SU-DHL-6 (cell line): ENCODE measurements around the gene PITPNM3.

Source experiments
- H2AFZ ChIP-seq: fragments of 200-600 bp; sonication (generic); 2 replicates; pipeline ENCODE4 v1.6.1; 2014; ENCODE audit warnings: low read depth, mild to moderate bottlenecking, moderate library complexity, mixed read lengths, antibody characterized with exemption, low read length; ENCODE audit not compliant: severe bottlenecking
- H3F3A ChIP-seq: fragments of 200-600 bp; shearing (Covaris generic); 2 replicates; pipeline ENCODE4 v1.6.0; 2016; ENCODE audit warnings: antibody characterized with exemption, mild to moderate bottlenecking; ENCODE audit not compliant: insufficient read depth
- H3K27ac ChIP-seq: fragments of 200-600 bp; sonication (generic); 2 replicates; pipeline ENCODE4 v1.5.1; 2016; ENCODE audit warnings: low read depth, mild to moderate bottlenecking, low read length, moderate library complexity, mixed read lengths
- H3K27me3 ChIP-seq: fragments of 200-600 bp; sonication (generic), shearing (Covaris generic); 2 replicates; pipeline ENCODE4 v1.6.0; 2014; ENCODE audit warnings: mild to moderate bottlenecking, low read length
- H3K36me3 ChIP-seq: fragments of 200-600 bp; sonication (generic); 2 replicates; pipeline ENCODE4 v1.6.1; 2014; ENCODE audit warnings: mild to moderate bottlenecking, low read length, mixed read lengths
- H3K4me2 ChIP-seq: fragments of 300-600, 200-600 bp; shearing (Covaris generic), sonication (generic); 2 replicates; pipeline ENCODE4 v1.6.0; 2014; ENCODE audit warnings: low read length, low read depth, mild to moderate bottlenecking; ENCODE audit not compliant: poor library complexity, severe bottlenecking
- H3K4me3 ChIP-seq: fragments of 200-600 bp; sonication (generic); 2 replicates; pipeline ENCODE4 v1.5.1; 2014; ENCODE audit warnings: antibody characterized with exemption, low read length, mild to moderate bottlenecking, mixed read lengths; ENCODE audit not compliant: insufficient read depth, poor library complexity, severe bottlenecking
- H3K79me2 ChIP-seq: fragments of 200-600 bp; sonication (generic); 2 replicates; pipeline ENCODE4 v1.6.1; 2014; ENCODE audit warnings: mild to moderate bottlenecking, low read length, moderate library complexity; ENCODE audit not compliant: insufficient read depth
- H3K9ac ChIP-seq: fragments of 200-600 bp; sonication (generic); 2 replicates; pipeline ENCODE4 v1.7.0; 2014; ENCODE audit warnings: mild to moderate bottlenecking, low read length
- H3K9me2 ChIP-seq: fragments of 200-600 bp; sonication (generic); replicated peaks from 2 replicates; pipeline ENCODE4 v1.6.1; 2014; ENCODE audit warnings: low read length; ENCODE audit not compliant: insufficient read depth
- H3K9me3 ChIP-seq: fragments of 200-600 bp; sonication (generic); 2 replicates; pipeline ENCODE4 v1.6.1; 2014; ENCODE audit warnings: low read length, mixed read lengths; ENCODE audit not compliant: insufficient read depth
- H4K20me1 ChIP-seq: fragments of 200-600 bp; sonication (generic); 2 replicates; pipeline ENCODE4 v1.6.1; 2014; ENCODE audit warnings: low read depth, mild to moderate bottlenecking, antibody characterized with exemption, low read length, moderate library complexity, mixed read lengths
- EZH2phosphoT487 ChIP-seq: fragments of 200-600 bp; sonication (generic), shearing (Covaris generic); conservative IDR thresholded peaks from 2 replicates; pipeline ENCODE4 v1.6.1; 2018; ENCODE audit warnings: mild to moderate bottlenecking, antibody characterized with exemption, low read length, moderate library complexity, mixed read lengths
- TF ChIP-seq, protein P1 (sequence below): fragments of 200-600 bp; sonication (generic); IDR thresholded peaks from one replicate; pipeline ENCODE4 v1.5.1; 2017; ENCODE audit warnings: antibody characterized with exemption, mild to moderate bottlenecking, low read length, moderate library complexity; ENCODE audit not compliant: insufficient read depth, poor library complexity, severe bottlenecking

The PITPNM3 gene

DNA sequence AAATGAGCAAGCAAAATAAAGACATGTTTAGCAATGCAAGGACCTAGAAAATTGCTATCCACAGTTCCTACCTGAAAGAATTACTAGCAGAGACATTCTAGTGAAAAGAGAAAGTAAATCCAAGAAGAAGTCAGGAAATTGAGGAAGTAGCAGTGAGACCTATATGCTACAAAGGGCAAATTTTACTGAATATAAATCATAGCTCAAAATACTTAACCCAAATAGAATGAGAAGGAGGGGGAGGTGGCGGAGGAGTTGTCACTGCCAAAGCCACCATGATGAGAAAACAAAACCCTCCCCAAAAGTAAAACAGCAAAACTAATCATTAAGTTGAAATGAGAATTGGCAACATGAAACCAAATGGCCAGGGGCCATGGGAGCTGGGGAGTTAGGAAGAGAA, 39.3 kb downstream of the PITPNM3 start:
- Histone ChIP-seq H3F3A (no peaks in the 10 kb centered on the region), H2AFZ (no peak overlapping the region), H4K20me1 (no peaks in the 10 kb centered on the region), H3K4me2 (no peak overlapping the region), H3K79me2 (no peaks in the 10 kb centered on the region), H3K9me3 (no peaks in the 10 kb centered on the region), H3K9ac (no peak overlapping the region), H3K9me2 (no peaks in the 10 kb centered on the region; the same call in 1 of the 2 replicates), H3K4me3 (no peak overlapping the region), H3K27ac (no peak overlapping the region), H3K36me3 (no peaks in the 10 kb centered on the region), H3K27me3 (no peaks in the 10 kb centered on the region)
- TF ChIP-seq, protein P1, sequence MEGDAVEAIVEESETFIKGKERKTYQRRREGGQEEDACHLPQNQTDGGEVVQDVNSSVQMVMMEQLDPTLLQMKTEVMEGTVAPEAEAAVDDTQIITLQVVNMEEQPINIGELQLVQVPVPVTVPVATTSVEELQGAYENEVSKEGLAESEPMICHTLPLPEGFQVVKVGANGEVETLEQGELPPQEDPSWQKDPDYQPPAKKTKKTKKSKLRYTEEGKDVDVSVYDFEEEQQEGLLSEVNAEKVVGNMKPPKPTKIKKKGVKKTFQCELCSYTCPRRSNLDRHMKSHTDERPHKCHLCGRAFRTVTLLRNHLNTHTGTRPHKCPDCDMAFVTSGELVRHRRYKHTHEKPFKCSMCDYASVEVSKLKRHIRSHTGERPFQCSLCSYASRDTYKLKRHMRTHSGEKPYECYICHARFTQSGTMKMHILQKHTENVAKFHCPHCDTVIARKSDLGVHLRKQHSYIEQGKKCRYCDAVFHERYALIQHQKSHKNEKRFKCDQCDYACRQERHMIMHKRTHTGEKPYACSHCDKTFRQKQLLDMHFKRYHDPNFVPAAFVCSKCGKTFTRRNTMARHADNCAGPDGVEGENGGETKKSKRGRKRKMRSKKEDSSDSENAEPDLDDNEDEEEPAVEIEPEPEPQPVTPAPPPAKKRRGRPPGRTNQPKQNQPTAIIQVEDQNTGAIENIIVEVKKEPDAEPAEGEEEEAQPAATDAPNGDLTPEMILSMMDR: no peak
- no peak for TF ChIP-seq EZH2phosphoT487

DNA sequence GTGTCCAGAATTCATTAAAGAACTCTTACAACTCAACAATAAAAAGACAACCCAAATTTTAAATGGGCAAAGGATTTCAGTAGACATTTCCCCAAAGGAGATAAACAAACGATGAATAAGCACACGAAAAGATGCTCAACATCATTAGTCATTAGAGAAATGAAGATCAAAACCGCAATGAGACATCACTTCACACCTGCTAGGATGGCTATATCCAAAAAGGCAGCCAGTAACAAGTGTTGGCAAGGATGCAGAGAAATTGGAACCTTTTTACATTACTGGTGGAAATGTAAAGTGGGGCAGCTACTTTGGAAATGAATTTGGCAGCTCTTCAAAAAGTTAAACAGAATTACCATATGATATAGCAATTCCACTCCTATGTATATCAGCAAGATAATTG, 42.0 kb downstream of the PITPNM3 start:
- Histone ChIP-seq H3K79me2 (no peaks in the 10 kb centered on the region), H3K27me3 (no peaks in the 10 kb centered on the region), H3F3A (no peaks in the 10 kb centered on the region), H2AFZ (no peak overlapping the region), H3K9me2 (no peaks in the 10 kb centered on the region), H3K9ac (no peak overlapping the region), H4K20me1 (no peaks in the 10 kb centered on the region), H3K4me3 (no peak overlapping the region), H3K36me3 (no peaks in the 10 kb centered on the region), H3K4me2 (no peak overlapping the region), H3K9me3 (no peaks in the 10 kb centered on the region), H3K27ac (no peak overlapping the region)
- TF ChIP-seq, protein P1: no peak
- no peak for TF ChIP-seq EZH2phosphoT487

DNA sequence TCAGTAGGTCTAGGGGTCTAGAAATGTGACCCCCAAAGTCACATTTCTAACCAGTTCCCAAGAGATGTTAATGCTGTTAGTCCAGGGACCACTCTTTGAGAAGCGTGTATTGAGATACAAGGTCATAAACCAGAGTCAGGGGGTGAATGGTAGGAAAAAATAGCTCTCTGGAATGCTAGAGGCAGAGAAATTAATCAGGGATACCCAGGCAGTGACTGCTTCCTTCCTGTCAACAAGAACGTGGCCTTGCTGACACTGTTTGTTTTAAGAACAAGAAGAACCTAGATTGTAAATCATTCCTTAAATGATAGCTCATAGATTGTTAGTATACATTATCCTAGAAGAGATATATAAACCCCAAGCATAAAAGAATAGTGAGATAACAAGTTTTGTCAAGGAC, 43.8 kb downstream of the PITPNM3 start:
- no peaks in the 10 kb centered on the region for H3K79me2 ChIP-seq
- H3K4me2 ChIP-seq: no peak overlapping the region
- no peaks in the 10 kb centered on the region for H4K20me1 ChIP-seq
- no peaks in the 10 kb centered on the region for H3F3A ChIP-seq
- TF ChIP-seq EZH2phosphoT487: no peak
- TF ChIP-seq, protein P1: no peak
- H3K9ac ChIP-seq: no peak overlapping the region
- H3K9me2 ChIP-seq: no peaks in the 10 kb centered on the region
- H3K27me3 ChIP-seq: no peaks in the 10 kb centered on the region
- no peak overlapping the region for H3K27ac ChIP-seq
- H2AFZ ChIP-seq: no peak overlapping the region
- H3K36me3 ChIP-seq: no peaks in the 10 kb centered on the region
- H3K4me3 ChIP-seq: no peak overlapping the region
- H3K9me3 ChIP-seq: no peaks in the 10 kb centered on the region
